Heart left ventricle (tissue), 16 donors: ENCODE data around the gene BTN1A1. TPM values are rescaled to one million over a fixed set of nuclear protein-coding genes. Genes with fewer than 3 reads are reported as not detected.
A peak's percentile ranks its signal among the peaks of the same experiment; 100 is the strongest.
"Not testable (repeated sequence)": the region's sequence is repeated elsewhere in the genome, so short reads cannot be mapped to it uniquely, and the experiment has no call there.

Source experiments
- ATAC-seq, 4 donors: fragments of 200-7000 bp; cut with Tn5 transposase; one replicate each; pipeline ENCODE4 v1.9.1; 2020 to 2022; ENCODE audit warnings: moderate library complexity in 4 of 4, mild to moderate bottlenecking in 3 of 4, moderate number of reproducible peaks in 1 of 4
- DNase-seq, 5 donors: peaks; one replicate each; pipeline ENCODE4 v3.0.0-alpha.2; 2020
- H3K27ac ChIP-seq, 12 donors: fragments of 200-600 bp; sonication (generic) in 4 of 12; one replicate each; pipeline versions ENCODE4 v1.5.0 to v1.8.0; 2016 to 2022; ENCODE audit warnings: mild to moderate bottlenecking in 2 of 12
- H3K27me3 ChIP-seq, 9 donors: fragments of 200-600 bp; sonication (generic) in 2 of 9; one replicate each; pipeline versions ENCODE4 v1.5.1 to v1.8.0; 2016 to 2022; ENCODE audit warnings: mild to moderate bottlenecking in 3 of 9
- H3K36me3 ChIP-seq, 9 donors: fragments of 200-600 bp; sonication (generic) in 2 of 9; one replicate each; pipeline versions ENCODE4 v1.5.0 to v1.8.0; 2018 to 2022; ENCODE audit warnings: mild to moderate bottlenecking in 2 of 9
- H3K4me1 ChIP-seq, 12 donors: fragments of 200-600 bp; sonication (generic) in 4 of 12; one replicate each; pipeline versions ENCODE4 v1.5.0 to v1.8.0; 2016 to 2022; ENCODE audit warnings: mild to moderate bottlenecking in 3 of 12
- H3K4me3 ChIP-seq, 12 donors: fragments of 200-600 bp; sonication (generic) in 4 of 12; one replicate each; pipeline versions ENCODE4 v1.5.0 to v1.8.0; 2017 to 2022; ENCODE audit warnings: mild to moderate bottlenecking in 9 of 12, moderate library complexity in 4 of 12
- H3K9me3 ChIP-seq, 12 donors: fragments of 200-600 bp; sonication (generic) in 4 of 12; one replicate each; pipeline versions ENCODE4 v1.5.0 to v1.8.0; 2016 to 2022; ENCODE audit warnings: mild to moderate bottlenecking in 1 of 12
- CTCF ChIP-seq, 12 donors: fragments of 200-600 bp; sonication (generic) in 4 of 12; IDR thresholded peaks; one replicate each; pipeline versions ENCODE4 v1.5.0 to v1.8.0; 2018 to 2022; ENCODE audit warnings: antibody characterized with exemption in 12 of 12, mild to moderate bottlenecking in 5 of 12
- POLR2A ChIP-seq, 2 donors: fragments of 450-650 bp; IDR thresholded peaks; one replicate each; pipeline ENCODE4 v1.6.1; 2017; ENCODE audit warnings: antibody characterized with exemption in 2 of 2, mild to moderate bottlenecking in 2 of 2, moderate library complexity in 2 of 2
- WGBS, 4 donors: extraction: QIAGEN DNeasy Blood & Tissue Kit in 2 of 4; methylation state at CpG; one replicate each; pipeline versions ENCODE4 v1.1.5 to v1.1.7; 2013 to 2018; 5-methylcytosine and 5-hydroxymethylcytosine counted together
- intact Hi-C, 10 donors: fragments of 100-400 bp; cut with DNase I; formaldehyde crosslinking; loops; one replicate each; pipeline versions ENCODE4 v1.11.1 to v1.14.2; 2022
- polyA plus RNA-seq, 2 donors: library from polyadenylated mRNA; stranded (reverse); fragments of 200-250 nt; gene quantifications; one replicate each; pipeline ENCODE4 v1.2.3, GENCODE V29; 2013
- total RNA-seq, 9 donors: library from RNA; depleted of rRNA in 2 of 9; stranded (reverse); fragments of >200 nt in 2 of 9; fragmentation: NEBNext Ultra II Directional in 3 of 9; extraction: Animal tissue kit (Norgen Biotek cat#: 25700) in 3 of 9; gene quantifications; one replicate each; pipeline versions ENCODE4 v1.1.0 to v1.2.4, GENCODE V29; 2016 to 2023
- donor health status: ischemic (EF 13 %, LVEDD 7.1; RV severe dilation, severe dysfunction).
- donor health status: healthy with polysubstance abuse.
- donor health status: DM: no; HTN: yes; CAD: no.
- donor health status: DM: no; HTN: no; CAD: no.
- donor health status: ischemic (EF 25% LVEDD 6.9; RV normal size, moderate dysfunction).
- donor health status: ischemic (EF 25% LVEDD 5.7; RV mildly dilated, moderate dysfunction).
- donor health status: healthy.
- donor health status: DM: yes; HTN: yes; CAD: no.
- donor health status: ischemic (EF 35%, LVEDD 5.7; RV mildly dilated, moderate dysfunction).
- donor health status: nonischemic (EF 11% LVEDD 7.7; RV severe dilation, severe dysfunction).
- donor health status: DM: yes; HTN: yes; CAD: no.
- donor health status: PGD.
- donor health status: ischemic (EF 29% LVEDD 5.4; RV normal size, mild dysfunction).
- donor health status: nonischemic (EF 23%, LVEDD 6.1; RV moderate dilation, normal function).

BTN1A1 gene
- total and polyA plus RNA-seq, 11 donors: not detected

- peaks cover 0 to 39% (median 10%) of the 10 kb centered on the region in 12 donors for H3K4me1 ChIP-seq
- H3K36me3 ChIP-seq: no peaks in the 10 kb centered on the region
- H3K4me3 ChIP-seq: peak overlapping the region; percentile 28 to 76 (median 62)
- H3K9me3 ChIP-seq: no peaks in the 10 kb centered on the region
- DNase-seq: peak; percentile 87 to 94 (median 91)
- WGBS, 4 donors: 0% methylated on average over 27 to 49 of the region's 49 CpGs
- H3K27ac ChIP-seq: peak overlapping the region; percentile 89 to 99 (median 95)
- ATAC-seq: peak; percentile 90 to 92 (median 91)
- intact Hi-C loops: loop anchor here in 9 of 10 donors (1.0 to 5.0 kb wide), 10 partner anchors 16 to 154 kb away; partner anchors contain the start of genes BTN2A1 (in 2 of the 9) and BTN3A2 (in 1 of the 9)
- H3K27me3 ChIP-seq: no peaks in the 10 kb centered on the region
- TF ChIP-seq POLR2A (IDR thresholded peaks at IDR 0.05): no peak
- no peak for TF ChIP-seq CTCF (IDR thresholded peaks at IDR 0.05)
Measured at GRCh38 chr6:26520850-26521599, 20.9 kb downstream of the BTN1A1 start.

- ATAC-seq (peak; percentile 88 to 95 (median 94)), DNase-seq (peak; percentile 86 to 93 (median 89))
- Histone ChIP-seq H3K4me1 (peaks cover 0 to 39% (median 10%) of the 10 kb centered on the region in 12 donors), H3K36me3 (no peaks in the 10 kb centered on the region), H3K9me3 (no peaks in the 10 kb centered on the region), H3K27ac (peak overlapping the region; percentile 89 to 99 (median 95)), H3K4me3 (peak overlapping the region; percentile 28 to 76 (median 62)), H3K27me3 (no peaks in the 10 kb centered on the region)
- TF ChIP-seq CTCF (IDR thresholded peaks at IDR 0.05) (peak; percentile 13 to 75 (median 53)), POLR2A (IDR thresholded peaks at IDR 0.05) (peak in 1 of 2 donors; percentile 43)
- 3 to 9% (median 6%) methylated on average over 57 to 74 of the region's 74 CpGs for WGBS, 4 donors
- intact Hi-C loops: loop anchor here in 9 of 10 donors (1.0 to 5.0 kb wide), 10 partner anchors 15 to 154 kb away; partner anchors contain the start of genes BTN2A1 (in 2 of the 9) and BTN3A2 (in 1 of the 9)
Measured at GRCh38 chr6:26521600-26522391, 21.7 kb downstream of the BTN1A1 start.

GRCh38 chr6:26522486-26523228, 22.6 kb downstream of the BTN1A1 start:
- not testable (repeated sequence) for H3K36me3 ChIP-seq, ATAC-seq, H3K27me3 ChIP-seq, H3K9me3 ChIP-seq, DNase-seq
- 79 to 89% (median 81%) methylated on average over 11 of the region's 11 CpGs for WGBS, 4 donors
- peak overlapping the region in 10 of 12 donors; percentile 28 to 76 (median 62) for H3K4me3 ChIP-seq
- H3K4me1 ChIP-seq: peaks cover 0 to 39% (median 10%) of the 10 kb centered on the region in 12 donors
- intact Hi-C loops: loop anchor here in 5 of 10 donors (5.0 kb wide), 4 partner anchors 50 to 155 kb away; partner anchors contain the start of genes BTN2A1 (in 2 of the 5) and BTN3A2 (in 1 of the 5)
- H3K27ac ChIP-seq: peak overlapping the region; percentile 89 to 99 (median 95)

DNA sequence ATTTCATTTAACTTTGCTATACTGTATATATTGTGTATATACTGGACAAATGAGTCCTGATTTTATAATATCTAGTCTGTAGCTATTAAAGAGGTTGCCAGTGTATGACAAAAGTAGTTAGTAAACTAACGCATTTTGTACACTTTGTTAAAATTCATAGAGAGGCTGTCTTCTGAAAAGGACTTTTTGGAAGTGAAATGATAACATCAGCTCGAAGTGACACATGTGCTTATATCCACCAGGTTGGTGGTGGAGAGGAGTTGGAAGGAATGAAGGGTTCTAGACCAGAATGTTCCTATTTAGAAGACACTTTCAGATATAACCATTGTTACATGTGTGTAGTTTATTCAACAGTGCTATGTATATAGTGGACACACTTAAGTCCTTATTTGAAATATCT, 24.2 kb downstream of the BTN1A1 start:
- not testable (repeated sequence) for H3K4me3 ChIP-seq, H3K36me3 ChIP-seq, H3K27ac ChIP-seq, H3K27me3 ChIP-seq, DNase-seq, H3K9me3 ChIP-seq, ATAC-seq
- WGBS, 4 donors: 93 to 99% (median 95%) methylated on average over 2 of the region's 2 CpGs
- intact Hi-C loops: loop anchor here in 5 of 10 donors (5.0 kb wide), 4 partner anchors 48 to 157 kb away; partner anchors contain the start of genes BTN2A1 (in 2 of the 5) and BTN3A2 (in 1 of the 5)
- H3K4me1 ChIP-seq: peaks cover 0 to 39% (median 10%) of the 10 kb centered on the region in 12 donors
